LHCN-M2 (cell line): ENCODE measurements around the gene SLC2A9. TPM values are rescaled to one million over a fixed set of nuclear protein-coding genes. Genes with fewer than 3 reads are reported as not detected.

Experiments used
- DNase-seq: peaks from one replicate; pipeline ENCODE4 v3.0.0-alpha.2; 2012; ENCODE audit warnings: low read depth
- total RNA-seq: library from RNA; depleted of rRNA; stranded (reverse); fragments of >200 nt; gene quantifications from 2 replicates; pipeline ENCODE4 v1.2.3, GENCODE V29; 2014

Gene SLC2A9
- total RNA-seq, 1 experiment from 2014 or later: 0.40 TPM

DNA sequence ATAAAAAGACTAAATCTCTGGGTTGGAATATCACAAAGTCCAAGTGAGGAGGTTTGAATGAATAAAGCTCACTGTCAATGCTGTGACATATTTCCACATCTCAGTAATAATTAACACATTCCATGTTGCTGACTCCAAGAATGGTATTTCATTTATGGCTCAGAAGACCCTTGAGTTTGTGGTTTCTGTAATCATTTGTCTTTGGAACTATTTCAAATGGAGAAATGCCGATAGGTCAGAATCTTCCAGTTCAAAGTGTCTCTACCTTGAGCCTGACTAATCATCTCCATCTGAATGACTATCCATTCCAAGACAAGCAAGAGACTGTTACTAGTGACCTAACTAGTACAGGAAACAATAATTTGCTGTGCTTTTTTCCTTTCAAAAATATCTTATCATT lies 24.2 kb upstream of the SLC2A9 start:
- DNase-seq: peak; percentile 25

DNA sequence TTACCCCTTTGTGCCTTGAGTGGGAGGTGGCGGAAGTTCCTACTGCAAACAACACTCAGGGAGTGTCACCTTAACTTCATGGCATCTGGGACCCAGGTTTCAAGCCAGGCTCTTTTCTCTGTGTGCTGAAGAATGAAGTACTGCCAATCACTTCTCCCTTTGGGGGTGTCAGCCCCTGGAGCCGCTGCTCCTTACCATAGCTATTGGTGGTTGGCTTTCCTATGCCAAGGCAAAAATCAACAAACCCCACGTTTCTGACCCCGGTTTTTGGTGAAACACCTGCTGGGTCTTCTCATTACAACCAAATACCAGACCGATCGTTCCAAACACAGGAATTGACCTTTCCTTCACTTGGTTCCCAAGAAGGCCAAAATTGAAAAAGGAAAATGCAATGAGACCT lies 19.7 kb upstream of the SLC2A9 start:
- no peak for DNase-seq

DNA sequence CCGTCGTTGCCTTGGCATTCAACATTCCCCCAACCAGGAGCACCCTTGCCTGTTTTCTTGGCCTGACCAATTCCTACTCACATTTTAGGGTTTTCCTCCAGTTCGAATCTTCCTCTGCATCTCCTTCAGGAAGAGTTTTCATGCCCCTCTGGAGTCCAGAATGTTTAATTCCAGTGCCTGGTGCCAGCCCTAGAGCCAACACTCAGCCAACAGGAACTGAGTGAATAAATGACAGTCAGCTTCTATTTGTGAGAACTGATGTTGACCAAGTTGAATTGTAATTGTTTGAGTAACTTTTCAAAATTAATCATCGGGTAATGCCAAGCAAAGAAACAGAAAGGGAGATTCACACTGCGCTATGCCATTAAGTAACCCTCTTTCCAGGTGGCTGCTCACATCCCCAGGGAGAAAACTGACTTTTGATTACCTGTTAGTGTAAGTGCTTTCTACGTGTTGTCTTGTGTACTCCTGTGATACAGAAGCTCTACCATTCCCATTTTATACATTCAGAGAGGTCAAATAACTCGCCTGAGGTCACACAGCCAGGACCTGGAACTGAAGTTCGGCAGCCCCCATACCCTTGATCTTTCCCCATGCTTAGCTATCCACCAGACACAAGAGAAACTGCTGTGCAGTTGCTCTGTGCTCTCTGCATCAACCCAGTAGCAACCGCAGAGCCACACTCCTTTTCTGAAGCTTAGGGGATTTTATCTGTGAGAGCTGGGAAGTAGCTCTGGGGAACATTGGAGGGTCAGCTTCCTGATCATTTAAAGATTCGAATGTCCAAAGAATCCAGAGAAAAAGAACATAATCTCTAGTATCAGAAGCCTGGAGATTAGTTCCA lies 19.0 kb upstream of the SLC2A9 start:
- DNase-seq: no peak

- DNase-seq: no peak
Observed at GRCh38 chr4:10036807-10037342, 15.6 kb upstream of the SLC2A9 start.

DNA sequence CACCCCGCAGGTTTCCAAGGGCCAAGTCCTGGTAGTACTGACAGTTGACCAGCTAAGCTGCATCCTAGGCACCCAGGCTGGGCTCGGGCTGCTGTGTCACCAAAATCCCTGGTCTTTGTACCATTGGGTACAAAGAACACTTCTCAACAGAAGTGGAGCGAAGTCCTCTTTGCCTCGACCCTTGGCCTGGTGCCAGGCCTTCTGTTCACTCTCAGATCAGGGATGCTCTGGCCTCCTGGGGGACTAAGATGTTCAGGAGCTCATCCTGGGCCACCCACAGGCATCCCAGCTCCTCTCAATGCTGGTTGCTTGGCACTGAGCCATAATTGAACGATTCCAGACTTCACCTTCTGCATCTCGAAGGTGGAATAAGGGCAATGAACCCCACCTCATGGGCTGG lies 13.8 kb upstream of the SLC2A9 start:
- no peak for DNase-seq

- DNase-seq: no peak
Observed at GRCh38 chr4:10034612-10035104, 13.4 kb upstream of the SLC2A9 start.

DNA sequence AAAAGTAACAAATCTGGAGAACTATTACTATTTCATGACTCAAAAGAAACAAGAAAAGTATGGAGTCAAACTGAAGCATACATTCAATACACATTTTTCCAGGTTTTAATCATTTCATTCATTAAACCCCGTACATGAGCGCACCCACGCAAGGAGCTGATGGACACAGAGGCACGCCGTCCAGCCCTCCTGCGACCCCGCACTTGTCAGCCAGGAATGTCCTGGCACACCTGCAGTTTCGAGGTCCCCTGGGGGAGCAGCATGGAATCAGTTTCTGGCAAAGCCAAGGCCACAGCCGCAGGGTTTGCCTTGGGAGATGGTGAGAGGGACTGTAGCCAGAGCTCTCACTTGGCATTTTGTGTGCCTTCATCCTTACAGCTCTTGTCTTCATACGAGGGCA lies 12.8 kb upstream of the SLC2A9 start:
- no peak for DNase-seq

DNA sequence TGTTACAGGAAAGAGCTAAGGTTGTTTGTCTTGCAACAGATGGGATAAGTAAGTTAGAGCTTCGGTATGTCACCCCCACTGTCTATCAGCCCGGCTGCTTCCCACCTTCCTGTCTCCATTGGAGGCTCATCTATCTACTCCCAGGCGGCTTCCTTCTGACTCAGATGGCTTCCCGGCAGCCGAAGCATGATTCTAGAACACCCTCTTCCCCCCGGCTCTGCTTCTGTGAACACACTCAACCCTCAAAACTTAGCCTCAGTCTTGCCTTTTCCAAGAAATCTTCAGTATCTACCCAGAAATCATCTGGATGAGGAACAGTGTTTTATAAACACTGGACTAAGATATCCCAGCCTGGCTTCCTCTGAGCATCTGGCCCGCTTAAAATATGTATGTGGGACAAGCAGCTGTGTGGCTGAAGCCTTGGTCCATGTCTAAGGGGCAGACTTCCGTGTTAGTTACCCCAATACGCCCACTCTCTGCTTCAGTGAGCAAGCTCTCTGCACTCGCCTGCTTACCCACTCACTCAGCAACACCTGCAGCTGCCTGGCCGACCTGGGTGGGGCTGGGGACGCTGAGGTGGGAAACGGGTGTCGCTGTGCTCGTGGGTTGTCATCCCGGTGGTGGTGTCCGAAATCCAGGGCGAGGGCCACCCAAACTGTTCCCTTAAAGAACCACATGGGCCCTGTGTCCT lies 12.0 kb upstream of the SLC2A9 start:
- DNase-seq: peak; percentile 79

DNA sequence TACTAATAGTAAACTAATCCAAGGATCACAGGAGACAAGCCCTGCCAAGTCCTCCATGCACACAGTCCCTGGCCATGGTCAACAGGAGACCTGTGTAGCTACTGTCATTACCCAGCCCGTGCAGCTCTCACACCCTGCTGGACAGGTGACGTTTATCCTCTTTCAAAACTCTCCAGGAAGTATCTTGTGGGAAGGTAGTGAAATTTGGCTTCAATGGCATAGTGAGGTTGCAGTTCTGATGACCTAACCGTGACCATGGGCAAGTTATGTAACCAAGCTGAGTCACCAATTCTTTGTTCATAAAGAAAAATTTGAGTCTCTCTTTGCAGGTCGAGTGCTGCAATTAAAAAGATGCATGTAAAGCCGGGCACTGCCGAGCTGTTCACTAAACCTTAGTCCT lies 11.3 kb upstream of the SLC2A9 start:
- DNase-seq: peak; percentile 75

DNA sequence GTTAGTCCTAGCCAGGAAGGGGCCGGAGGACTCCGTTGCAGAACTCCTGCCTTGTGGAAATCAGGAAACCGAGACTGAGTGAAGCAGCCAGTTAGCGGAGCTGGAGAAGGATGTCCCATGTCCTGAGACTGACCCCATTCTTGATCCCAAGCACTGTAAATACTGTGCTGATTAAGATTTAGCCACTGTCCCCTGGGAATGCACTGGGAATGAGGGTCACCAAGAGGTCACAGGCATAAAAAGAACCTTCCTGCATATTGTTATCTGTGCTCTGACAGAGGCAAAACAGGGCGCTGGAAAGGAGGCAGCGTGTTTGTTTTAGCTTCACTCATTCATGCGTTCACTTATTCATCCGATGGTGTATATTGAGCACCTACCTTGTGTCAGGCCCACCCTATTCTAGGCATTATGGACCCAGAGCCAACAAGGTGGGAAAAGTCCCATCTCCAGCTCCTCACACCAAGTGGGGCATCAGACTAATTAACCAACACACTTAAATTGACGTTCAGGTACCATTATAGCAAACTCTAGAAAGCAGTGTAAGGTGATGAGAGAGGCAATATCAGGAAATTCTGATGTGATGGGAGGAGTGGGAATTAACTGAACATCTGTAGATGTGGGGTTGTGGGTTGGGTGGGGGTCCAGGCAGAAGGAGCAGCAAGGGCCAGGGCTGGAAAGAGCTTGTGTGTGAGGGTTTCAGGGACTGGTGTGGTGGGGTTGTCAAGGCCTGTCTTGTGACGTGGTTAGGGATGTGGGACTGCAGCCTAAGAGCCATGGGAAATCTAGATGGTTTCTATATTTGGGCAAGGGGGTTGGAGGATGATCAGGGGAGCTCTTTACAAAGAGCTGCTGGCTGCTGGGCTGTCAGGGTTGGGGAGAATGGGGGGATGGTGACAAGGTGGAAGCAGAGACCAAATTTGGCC lies 10.6 kb upstream of the SLC2A9 start:
- DNase-seq: peak; percentile 56

- no peak for DNase-seq
Observed at GRCh38 chr4:10030972-10031667, 9.8 kb upstream of the SLC2A9 start.

DNA sequence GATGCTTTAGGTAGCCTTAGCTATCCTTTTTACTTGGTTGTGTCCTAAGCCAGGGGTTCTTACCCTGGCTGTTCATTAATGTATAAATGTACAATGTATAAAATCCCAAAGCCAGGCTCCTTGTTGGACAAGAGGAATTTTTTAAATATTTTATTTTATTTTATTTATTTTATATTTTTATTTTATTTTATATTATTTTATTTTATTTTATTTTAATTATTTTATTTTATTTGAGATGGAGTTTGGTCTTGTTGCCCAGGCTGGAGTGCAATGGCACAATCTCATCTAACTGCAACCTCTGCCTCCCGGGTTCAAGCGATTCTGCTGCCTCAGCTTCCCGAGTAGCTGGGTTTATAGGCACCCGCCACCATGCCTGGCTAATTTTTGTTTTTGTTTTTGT lies 8.1 kb upstream of the SLC2A9 start:
- no peak for DNase-seq

DNA sequence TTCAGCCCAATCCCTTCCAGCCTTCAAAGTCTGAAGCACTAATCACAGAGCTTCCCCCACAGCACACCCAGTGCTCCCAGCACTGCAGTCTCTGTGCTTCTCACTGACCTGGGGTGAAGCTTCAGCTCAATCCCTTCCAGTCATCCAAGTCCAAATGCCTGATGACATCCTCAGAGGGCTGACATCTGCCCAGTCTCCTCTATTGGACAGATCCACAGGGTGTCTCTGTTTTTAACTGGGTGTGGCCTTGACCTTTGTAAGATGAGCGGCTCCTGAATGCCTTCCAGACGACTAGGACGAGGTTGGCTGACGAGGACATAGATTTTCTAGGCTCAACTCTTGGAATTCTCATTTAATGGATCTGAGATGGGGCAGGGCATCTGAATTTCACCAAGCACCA lies 7.6 kb upstream of the SLC2A9 start:
- DNase-seq: peak; percentile 24

- DNase-seq: no peak
Observed at GRCh38 chr4:10026485-10026884, 5.2 kb upstream of the SLC2A9 start.

DNA sequence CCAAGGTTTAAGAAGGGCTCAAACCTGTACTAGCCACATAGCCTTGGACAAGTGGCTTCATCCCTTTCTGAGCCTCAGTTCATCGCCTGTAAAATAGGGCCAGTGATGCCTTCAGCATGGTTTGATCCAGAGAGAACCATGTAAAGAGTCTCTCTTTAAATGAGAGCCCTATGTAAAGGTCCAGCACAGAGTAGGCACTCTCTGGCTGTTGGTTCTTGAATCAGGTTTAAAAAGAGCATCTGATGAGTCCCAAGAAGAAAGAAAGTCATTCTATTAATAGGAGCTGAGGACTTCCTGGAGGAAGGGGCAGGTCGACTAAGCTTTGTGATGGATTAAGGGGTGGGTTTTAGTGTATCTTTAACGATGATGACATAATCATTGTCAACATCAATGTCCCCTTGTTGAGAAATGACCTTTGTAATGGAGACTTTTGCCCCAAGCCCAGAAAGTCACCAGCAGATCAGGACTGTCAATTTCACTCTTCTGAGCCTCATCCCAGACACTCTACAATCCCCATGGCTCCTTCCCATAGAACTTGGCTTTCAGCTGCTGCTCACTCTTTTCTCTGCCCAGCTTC lies 4.0 kb upstream of the SLC2A9 start:
- no peak for DNase-seq

- no peak for DNase-seq
Observed at GRCh38 chr4:10024303-10024702, 3.0 kb upstream of the SLC2A9 start.

- DNase-seq: no peak
Observed at GRCh38 chr4:10023806-10024205, 2.5 kb upstream of the SLC2A9 start.

GRCh38 chr4:10023050-10023419 lies 1.7 kb upstream of the SLC2A9 start:
- no peak for DNase-seq

- no peak for DNase-seq
Observed at GRCh38 chr4:10022346-10023049, 1.2 kb upstream of the SLC2A9 start.

GRCh38 chr4:10021653-10022023 lies 341 bp upstream of the SLC2A9 start:
- no peak for DNase-seq
